Smooth muscle cell (in vitro differentiated cells): ENCODE data around the gene DHRS11. TPM values are rescaled to one million over a fixed set of nuclear protein-coding genes. Genes with fewer than 3 reads are reported as not detected.
A peak's percentile ranks its signal among the peaks of the same experiment; 100 is the strongest.
"Not testable (repeated sequence)": the region's sequence is repeated elsewhere in the genome, so short reads cannot be mapped to it uniquely, and the experiment has no call there.

Experiments
- DNase-seq: peaks from one replicate; lab custom pipeline; 2025; ENCODE audit not compliant: unreplicated experiment; lab: John Stamatoyannopoulos, UW
- H2AFZ ChIP-seq: fragments of 200-600 bp; sonication (generic); 2 replicates; pipeline ENCODE4 v1.6.0; 2016; ENCODE audit warnings: antibody characterized with exemption, low read depth, mild to moderate bottlenecking
- H3F3A ChIP-seq: fragments of 200-600 bp; sonication (generic); 2 replicates; pipeline ENCODE4 v1.6.0; 2017; ENCODE audit warnings: antibody characterized with exemption, low read depth
- H3K27ac ChIP-seq: fragments of 200-600 bp; sonication (generic); 2 replicates; pipeline ENCODE4 v1.5.1; 2016; ENCODE audit warnings: low read depth, mild to moderate bottlenecking
- H3K27me3 ChIP-seq: fragments of 200-600 bp; sonication (generic); 2 replicates; pipeline ENCODE4 v1.6.1; 2016; ENCODE audit warnings: low read depth, mild to moderate bottlenecking
- H3K36me3 ChIP-seq: fragments of 200-600 bp; sonication (generic); 2 replicates; pipeline ENCODE4 v1.5.1; 2016; ENCODE audit warnings: low read depth
- H3K4me1 ChIP-seq: fragments of 200-600 bp; sonication (generic); 2 replicates; pipeline ENCODE4 v1.5.1; 2016; ENCODE audit warnings: low read depth
- H3K4me2 ChIP-seq: fragments of 200-600 bp; sonication (generic); 2 replicates; pipeline ENCODE4 v1.6.0; 2016; ENCODE audit warnings: mild to moderate bottlenecking
- H3K4me3 ChIP-seq: fragments of 200-600 bp; sonication (generic); 2 replicates; pipeline ENCODE4 v1.5.1; 2016; ENCODE audit warnings: mild to moderate bottlenecking
- H3K79me2 ChIP-seq: fragments of 200-600 bp; sonication (generic); 2 replicates; pipeline ENCODE4 v1.6.0; 2016; ENCODE audit warnings: low read depth, mild to moderate bottlenecking
- H3K9ac ChIP-seq: fragments of 200-600 bp; sonication (generic); 2 replicates; pipeline ENCODE4 v1.6.0; 2016; ENCODE audit warnings: low read depth
- H3K9me3 ChIP-seq: fragments of 200-600 bp; sonication (generic); replicated peaks from 2 replicates; pipeline ENCODE4 v1.5.1; 2016; ENCODE audit warnings: low read depth
- H4K20me1 ChIP-seq: fragments of 200-600 bp; sonication (generic); 2 replicates; pipeline ENCODE4 v1.6.0; 2016; ENCODE audit warnings: low read depth
- WGBS: methylation state at CpG from one replicate; pipeline ENCODE4 v1.1.7; 2016; ENCODE audit warnings: low lambda C conversion rate; 5-methylcytosine and 5-hydroxymethylcytosine counted together
- polyA plus RNA-seq: library from polyadenylated mRNA; unstranded; fragments of >200 nt; fragmentation: Nextera tagmentation; extraction: Ambion mirVana; gene quantifications from 2 replicates; pipeline ENCODE4 v1.2.1, GENCODE V29; 2016
- total RNA-seq: library from RNA; depleted of rRNA; stranded (reverse); fragments of >200 nt; gene quantifications from 2 replicates; pipeline ENCODE4 v1.2.3, GENCODE V29; 2014
- TF ChIP-seq, protein P1 (sequence below): fragments of 200-600 bp; sonication (generic); IDR thresholded peaks from 2 replicates; pipeline ENCODE4 v1.5.1; 2017; ENCODE audit warnings: borderline replicate concordance, mild to moderate bottlenecking, antibody characterized with exemption; ENCODE audit not compliant: insufficient read depth, poor library complexity, severe bottlenecking

DHRS11 gene
- total and polyA plus RNA-seq, 2 experiments from 2014 or later, result 3.1 to 9.4 TPM

DNA sequence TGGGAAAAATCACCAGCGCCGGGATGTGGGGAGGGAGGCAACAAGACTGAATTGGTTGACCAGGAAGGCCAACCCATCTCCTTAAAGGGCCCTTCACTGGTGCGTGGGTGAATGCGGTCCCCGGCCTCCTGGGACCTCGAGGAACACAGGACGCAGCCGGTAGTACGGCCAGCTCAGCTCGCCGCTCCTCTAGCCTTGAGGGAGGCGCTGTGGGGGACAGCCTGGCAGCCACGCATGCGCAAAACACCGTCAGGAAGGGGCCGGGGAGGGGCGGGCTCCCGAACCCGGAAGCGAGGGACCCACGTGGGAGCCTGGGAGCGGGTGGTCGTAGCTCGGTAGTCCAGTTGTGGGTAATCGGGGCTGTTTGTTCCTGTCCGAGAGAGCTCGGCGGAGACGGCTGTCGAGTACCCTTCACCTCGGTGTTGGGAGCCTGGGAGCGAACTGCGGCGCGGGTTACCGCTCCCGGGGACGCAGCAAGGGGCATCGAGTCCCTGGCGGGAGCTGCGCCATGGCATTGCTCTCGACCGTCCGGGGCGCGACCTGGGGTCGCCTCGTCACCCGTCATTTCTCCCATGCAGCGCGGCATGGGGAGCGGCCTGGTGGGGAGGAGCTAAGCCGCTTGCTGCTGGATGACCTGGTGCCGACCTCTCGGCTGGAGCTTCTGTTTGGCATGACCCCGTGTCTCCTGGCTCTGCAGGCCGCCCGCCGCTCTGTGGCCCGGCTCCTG is 9.8 kb downstream of the DHRS11 start, which contains the start of gene MRM1:
Gene MRM1, plus strand, starts transcription at position 281 of the 727 bp plus-strand sequence. Its CDS starts 228 bp downstream, at position 509.
- H4K20me1 ChIP-seq, result no peaks in the 10 kb centered on the region
- H3K36me3 ChIP-seq, result no peaks in the 10 kb centered on the region
- WGBS, result under 1% methylated on average over 59 of the region's 60 CpGs
- peaks cover 23% of the 10 kb centered on the region for H3K4me1 ChIP-seq
- peak within 1 kb of the TSS; percentile 96 for H3K4me2 ChIP-seq
- DNase-seq, result peak; percentile 80
- no peaks in the 10 kb centered on the region for H3K27me3 ChIP-seq
- H3F3A ChIP-seq, result no peaks in the 10 kb centered on the region
- peak within 1 kb of the TSS; percentile 88 for H2AFZ ChIP-seq
- peak within 1 kb of the TSS; percentile 67 for H3K9ac ChIP-seq
- no peaks in the 10 kb centered on the region for H3K9me3 ChIP-seq
- H3K4me3 ChIP-seq, result peak within 1 kb of the TSS; percentile 85
- H3K79me2 ChIP-seq, result peaks cover 5% of the 10 kb centered on the region
- TF ChIP-seq, protein P1, sequence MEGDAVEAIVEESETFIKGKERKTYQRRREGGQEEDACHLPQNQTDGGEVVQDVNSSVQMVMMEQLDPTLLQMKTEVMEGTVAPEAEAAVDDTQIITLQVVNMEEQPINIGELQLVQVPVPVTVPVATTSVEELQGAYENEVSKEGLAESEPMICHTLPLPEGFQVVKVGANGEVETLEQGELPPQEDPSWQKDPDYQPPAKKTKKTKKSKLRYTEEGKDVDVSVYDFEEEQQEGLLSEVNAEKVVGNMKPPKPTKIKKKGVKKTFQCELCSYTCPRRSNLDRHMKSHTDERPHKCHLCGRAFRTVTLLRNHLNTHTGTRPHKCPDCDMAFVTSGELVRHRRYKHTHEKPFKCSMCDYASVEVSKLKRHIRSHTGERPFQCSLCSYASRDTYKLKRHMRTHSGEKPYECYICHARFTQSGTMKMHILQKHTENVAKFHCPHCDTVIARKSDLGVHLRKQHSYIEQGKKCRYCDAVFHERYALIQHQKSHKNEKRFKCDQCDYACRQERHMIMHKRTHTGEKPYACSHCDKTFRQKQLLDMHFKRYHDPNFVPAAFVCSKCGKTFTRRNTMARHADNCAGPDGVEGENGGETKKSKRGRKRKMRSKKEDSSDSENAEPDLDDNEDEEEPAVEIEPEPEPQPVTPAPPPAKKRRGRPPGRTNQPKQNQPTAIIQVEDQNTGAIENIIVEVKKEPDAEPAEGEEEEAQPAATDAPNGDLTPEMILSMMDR, result no peak
- peak within 1 kb of the TSS; percentile 32 for H3K27ac ChIP-seq

DNA sequence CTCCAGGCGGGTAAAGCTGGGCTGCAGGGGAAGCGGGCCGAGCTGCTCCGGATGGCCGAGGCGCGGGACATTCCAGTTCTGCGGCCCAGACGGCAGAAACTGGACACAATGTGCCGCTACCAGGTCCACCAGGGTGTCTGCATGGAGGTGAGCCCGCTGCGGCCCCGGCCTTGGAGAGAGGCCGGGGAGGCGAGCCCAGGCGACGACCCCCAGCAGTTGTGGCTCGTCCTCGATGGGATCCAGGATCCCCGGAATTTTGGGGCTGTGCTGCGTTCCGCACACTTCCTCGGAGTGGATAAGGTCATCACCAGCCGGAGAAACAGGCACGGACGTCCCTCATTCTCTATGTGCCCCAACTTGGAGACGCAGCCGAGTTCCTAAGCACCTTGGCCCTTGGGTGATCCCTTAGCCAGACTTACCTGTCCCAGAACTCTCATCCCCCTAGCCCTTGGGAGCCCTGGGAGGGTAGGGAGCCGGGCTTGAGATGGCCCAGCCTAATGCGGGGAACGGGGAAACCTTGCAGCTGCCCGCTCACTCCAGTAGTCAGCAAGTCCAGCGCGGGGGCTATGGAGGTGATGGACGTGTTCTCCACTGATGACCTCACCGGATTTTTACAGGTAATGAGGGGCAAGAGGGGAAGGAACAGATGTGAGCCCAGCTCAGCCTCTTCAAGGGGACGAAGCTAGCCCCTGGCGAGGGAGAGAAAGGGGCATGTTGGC is 10.5 kb downstream of the DHRS11 start:
- Histone ChIP-seq H3K4me3 (peak overlapping the region; percentile 85), H3K36me3 (no peaks in the 10 kb centered on the region), H3K9ac (peak overlapping the region; percentile 67), H3K4me2 (peak overlapping the region; percentile 96), H4K20me1 (no peaks in the 10 kb centered on the region), H3K4me1 (peaks cover 23% of the 10 kb centered on the region), H3K9me3 (no peaks in the 10 kb centered on the region), H3K79me2 (peaks cover 5% of the 10 kb centered on the region), H3K27me3 (no peaks in the 10 kb centered on the region), H3K27ac (peak overlapping the region; percentile 32), H3F3A (no peaks in the 10 kb centered on the region), H2AFZ (peak overlapping the region; percentile 88)
- no peak for DNase-seq
- TF ChIP-seq, protein P1, result peak; percentile 2
- WGBS, result under 1% methylated on average over 37 of the region's 38 CpGs

DNA sequence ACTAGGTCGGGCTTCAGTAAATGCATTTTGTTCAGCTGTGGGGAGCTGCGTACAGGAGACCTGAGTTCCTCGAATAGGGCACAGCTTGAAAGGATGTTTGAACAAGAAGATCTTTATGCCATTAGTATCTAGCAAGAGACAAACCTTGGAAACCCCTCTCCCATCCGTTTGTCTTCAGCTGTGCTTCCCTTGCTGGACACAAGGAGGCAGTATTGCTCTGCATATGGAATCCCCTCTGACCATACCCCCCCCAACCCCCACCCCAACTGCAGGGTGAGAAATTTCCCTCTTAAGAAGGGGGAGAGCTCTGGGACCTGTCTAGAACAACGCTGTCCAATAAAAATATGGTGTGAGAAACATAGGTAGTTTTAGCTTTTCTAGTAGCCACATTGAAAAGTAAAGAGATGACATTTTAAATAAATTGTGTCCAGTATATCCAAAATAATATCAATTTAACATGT is 11.3 kb downstream of the DHRS11 start:
- peaks cover 5% of the 10 kb centered on the region for H3K79me2 ChIP-seq
- TF ChIP-seq, protein P1, result peak; percentile 88
- H3K27me3 ChIP-seq, result no peaks in the 10 kb centered on the region
- H3K27ac ChIP-seq, result no peak overlapping the region
- H3K4me3 ChIP-seq, result peak overlapping the region; percentile 85
- H3K9ac ChIP-seq, result no peak overlapping the region
- H4K20me1 ChIP-seq, result no peaks in the 10 kb centered on the region
- H3K9me3 ChIP-seq, result no peaks in the 10 kb centered on the region
- H3F3A ChIP-seq, result no peaks in the 10 kb centered on the region
- H3K36me3 ChIP-seq, result no peaks in the 10 kb centered on the region
- WGBS, result 3% methylated on average over 5 of the region's 5 CpGs
- H3K4me2 ChIP-seq, result peak overlapping the region; percentile 96
- no peak for DNase-seq
- peaks cover 23% of the 10 kb centered on the region for H3K4me1 ChIP-seq
- no peak overlapping the region for H2AFZ ChIP-seq

DNA sequence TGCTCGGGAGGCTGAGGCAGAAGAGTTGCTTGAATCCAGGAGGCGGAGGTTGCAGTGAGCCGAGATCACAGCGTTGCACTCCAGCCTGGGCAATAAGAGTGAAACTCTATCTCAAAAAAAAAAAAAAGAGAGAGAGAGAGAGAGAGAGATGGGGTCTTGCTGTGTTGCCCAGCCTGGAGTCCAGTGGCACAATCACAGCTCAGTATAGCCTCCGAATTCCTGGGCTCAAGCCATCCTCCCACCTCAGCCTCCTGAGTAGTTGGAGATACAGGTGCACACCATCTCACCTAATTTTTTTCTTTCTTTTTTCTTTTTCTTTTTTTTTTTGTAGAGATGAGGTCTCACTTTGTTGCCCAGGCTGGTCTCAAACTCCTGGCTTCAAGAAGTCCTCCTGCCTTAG is 13.3 kb downstream of the DHRS11 start:
- H3K27ac ChIP-seq, H3K79me2 ChIP-seq, H3K9ac ChIP-seq, H3K27me3 ChIP-seq, H4K20me1 ChIP-seq, H3F3A ChIP-seq, H3K4me2 ChIP-seq, DNase-seq, H3K9me3 ChIP-seq, H3K36me3 ChIP-seq, H2AFZ ChIP-seq, H3K4me3 ChIP-seq: not testable (repeated sequence)
- 98% methylated on average over 5 of the region's 5 CpGs for WGBS
- H3K4me1 ChIP-seq, result peaks cover 23% of the 10 kb centered on the region
